T-helper 17 cell (primary cell): ENCODE measurements around the gene ACSM6. TPM values are rescaled to one million over a fixed set of nuclear protein-coding genes. Genes with fewer than 3 reads are reported as not detected.

Experiments
- ATAC-seq: fragments of 150-1000 bp; cut with Tn5 transposase; 2 replicates; pipeline ENCODE4 v1.10.0; 2021; ENCODE audit warnings: mild to moderate bottlenecking, moderate library complexity
- DNase-seq, 3 donors: peaks; one replicate each; pipeline versions ENCODE4 v3.0.0 to v3.0.0-alpha.2; 2020 to 2021
- H3K9me3 ChIP-seq: one replicate; pipeline ENCODE4 v1.7.0; 2013; ENCODE audit warnings: low read length, mild to moderate bottlenecking; ENCODE audit not compliant: control insufficient read depth, poor library complexity, severe bottlenecking
- H3K27ac Mint-ChIP-seq: one replicate; pipeline ENCODE4 v1.8.0; 2022; ENCODE audit warnings: mild to moderate bottlenecking, moderate library complexity, mixed read lengths
- H3K27me3 Mint-ChIP-seq: one replicate; pipeline ENCODE4 v1.8.0; 2022; ENCODE audit warnings: mixed read lengths
- H3K36me3 Mint-ChIP-seq: one replicate; pipeline ENCODE4 v1.8.0; 2022; ENCODE audit warnings: low read depth, mixed read lengths
- H3K4me1 Mint-ChIP-seq: one replicate; pipeline ENCODE4 v1.8.0; 2022; ENCODE audit warnings: mild to moderate bottlenecking, mixed read lengths
- H3K4me3 Mint-ChIP-seq: one replicate; pipeline ENCODE4 v1.8.0; 2022; ENCODE audit warnings: mild to moderate bottlenecking, moderate library complexity, mixed read lengths
- total RNA-seq, 4 donors: library from RNA in 2 of 4; stranded (reverse) in 2 of 4; gene quantifications; one replicate each; pipeline ENCODE4 v1.2.3 and lab custom pipeline; 2022 to 2026

The ACSM6 gene
- total RNA-seq, 2 donors from 2014 or later, result not detected

- H3K4me1 Mint-ChIP-seq, result no peaks in the 10 kb centered on the region
- no peak for ATAC-seq
- H3K9me3 ChIP-seq, result no peaks in the 10 kb centered on the region
- no peak overlapping the region for H3K4me3 Mint-ChIP-seq
- DNase-seq, result no peak
- no peaks in the 10 kb centered on the region for H3K36me3 Mint-ChIP-seq
- H3K27ac Mint-ChIP-seq, result no peak overlapping the region
- peaks cover 10% of the 10 kb centered on the region for H3K27me3 Mint-ChIP-seq
Observed at GRCh38 chr10:95273393-95274312, 79.6 kb downstream of the ACSM6 start.

DNA sequence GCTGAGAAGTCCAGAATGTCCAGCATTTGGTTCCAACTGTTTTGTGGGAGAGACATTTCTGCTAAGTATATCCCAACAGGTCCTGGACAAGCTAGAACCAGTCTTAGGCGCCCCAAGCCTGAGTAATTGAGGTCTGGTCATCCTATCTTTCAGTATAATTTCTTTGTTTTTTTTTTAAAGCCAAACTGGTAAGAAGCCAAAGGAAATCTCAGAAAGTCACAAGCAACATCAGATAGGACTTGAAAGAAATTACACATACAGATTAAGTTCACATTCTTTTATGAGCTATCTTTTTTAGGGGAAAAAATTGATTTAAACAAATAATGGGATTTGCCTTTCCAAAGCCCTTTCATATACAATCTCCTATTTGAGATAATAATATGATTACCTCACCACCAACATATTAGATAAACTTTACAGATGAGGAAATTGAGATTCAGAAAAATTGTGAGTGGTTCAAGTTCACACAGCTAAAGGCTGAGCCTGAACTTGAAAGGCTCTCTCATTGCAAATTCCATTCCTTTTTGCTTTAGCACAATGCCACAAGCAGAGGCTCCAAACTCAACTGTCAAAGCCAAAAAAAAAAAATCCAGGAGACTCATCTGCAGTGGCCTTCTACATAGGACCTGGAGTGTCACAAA lies 81.8 kb downstream of the ACSM6 start:
- no peaks in the 10 kb centered on the region for H3K9me3 ChIP-seq
- no peak overlapping the region for H3K27ac Mint-ChIP-seq
- H3K27me3 Mint-ChIP-seq, result peaks cover 10% of the 10 kb centered on the region
- ATAC-seq, result no peak
- DNase-seq, result no peak
- H3K36me3 Mint-ChIP-seq, result no peaks in the 10 kb centered on the region
- no peak overlapping the region for H3K4me3 Mint-ChIP-seq
- H3K4me1 Mint-ChIP-seq, result no peaks in the 10 kb centered on the region

- H3K9me3 ChIP-seq, result no peaks in the 10 kb centered on the region
- Mint-ChIP-seq H3K4me1 (no peaks in the 10 kb centered on the region), H3K27ac (no peak overlapping the region), H3K36me3 (no peaks in the 10 kb centered on the region), H3K27me3 (peaks cover 12% of the 10 kb centered on the region), H3K4me3 (no peak overlapping the region)
- ATAC-seq (no peak), DNase-seq (no peak)
Observed at GRCh38 chr10:95276367-95277200, 82.5 kb downstream of the ACSM6 start.

DNA sequence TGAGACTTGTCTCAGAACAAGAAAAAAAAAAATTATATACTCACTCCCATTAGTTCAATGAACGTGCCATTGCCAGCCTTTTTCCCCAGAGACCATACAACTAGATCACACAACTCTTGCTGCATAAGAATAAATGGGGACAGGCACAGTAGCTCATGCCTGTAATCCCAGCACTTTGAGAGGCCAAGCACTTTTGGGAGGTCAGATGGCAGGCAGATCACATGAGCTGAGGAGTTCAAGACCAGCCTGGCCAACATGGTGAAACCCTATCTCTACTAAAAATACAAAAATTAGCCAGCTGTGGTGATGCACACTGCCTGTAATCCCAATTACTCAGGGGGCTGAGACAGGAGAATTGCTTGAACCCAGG lies 83.1 kb downstream of the ACSM6 start:
- H3K9me3 ChIP-seq, result no peaks in the 10 kb centered on the region
- Mint-ChIP-seq H3K36me3 (no peaks in the 10 kb centered on the region), H3K4me3 (no peak overlapping the region), H3K27me3 (peaks cover 12% of the 10 kb centered on the region), H3K4me1 (no peaks in the 10 kb centered on the region), H3K27ac (no peak overlapping the region)
- DNase-seq (no peak), ATAC-seq (no peak)

DNA sequence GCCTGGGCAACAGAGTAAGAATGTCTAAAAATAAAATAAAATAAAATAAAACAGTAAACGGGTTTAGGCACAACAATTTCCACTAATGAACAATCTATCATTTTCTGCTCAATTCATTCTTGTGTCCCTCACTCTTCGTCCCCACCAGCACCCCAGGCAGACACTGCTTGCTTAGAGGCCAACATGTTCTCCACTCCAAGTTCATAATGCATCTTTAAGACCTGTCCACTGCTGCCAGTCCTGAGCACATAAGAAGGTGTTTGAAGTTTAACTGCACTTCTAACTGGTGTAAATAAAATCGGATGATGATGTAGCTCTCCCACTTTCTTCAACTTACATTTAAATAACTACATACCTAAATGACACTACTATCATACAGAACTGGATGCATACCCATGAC lies 83.6 kb downstream of the ACSM6 start:
- no peaks in the 10 kb centered on the region for H3K36me3 Mint-ChIP-seq
- no peaks in the 10 kb centered on the region for H3K9me3 ChIP-seq
- no peak for DNase-seq
- ATAC-seq, result no peak
- no peak overlapping the region for H3K27ac Mint-ChIP-seq
- no peak overlapping the region for H3K4me3 Mint-ChIP-seq
- peaks cover 12% of the 10 kb centered on the region for H3K27me3 Mint-ChIP-seq
- H3K4me1 Mint-ChIP-seq, result no peaks in the 10 kb centered on the region

Other genes with a start within 250 kb of the ACSM6 start
- gene CYP2C8, start 124.7 kb upstream of the ACSM6 start, total RNA-seq, result under 1 TPM in 1 of 2 donors, not detected in 1; 0.21 TPM
- 10 to 100 TPM in 1 of 2 donors, 1 to 10 TPM in 1; 8.3 to 44.4 TPM for gene PDLIM1, start 96.8 kb downstream of the ACSM6 start, total RNA-seq